HG03108 (cell line): Measurements from ENCODE around the gene SLC22A12.

Experiments
- ATAC-seq: cut with Tn5 transposase; IDR thresholded peaks from one replicate; pipeline ENCODE4 v1.9.1; 2021; ENCODE audit warnings: moderate library complexity; ENCODE audit not compliant: unreplicated experiment

The SLC22A12 gene

GRCh38 chr11:64602466-64603070 is 11.5 kb downstream of the SLC22A12 start:
- no peak for ATAC-seq

DNA sequence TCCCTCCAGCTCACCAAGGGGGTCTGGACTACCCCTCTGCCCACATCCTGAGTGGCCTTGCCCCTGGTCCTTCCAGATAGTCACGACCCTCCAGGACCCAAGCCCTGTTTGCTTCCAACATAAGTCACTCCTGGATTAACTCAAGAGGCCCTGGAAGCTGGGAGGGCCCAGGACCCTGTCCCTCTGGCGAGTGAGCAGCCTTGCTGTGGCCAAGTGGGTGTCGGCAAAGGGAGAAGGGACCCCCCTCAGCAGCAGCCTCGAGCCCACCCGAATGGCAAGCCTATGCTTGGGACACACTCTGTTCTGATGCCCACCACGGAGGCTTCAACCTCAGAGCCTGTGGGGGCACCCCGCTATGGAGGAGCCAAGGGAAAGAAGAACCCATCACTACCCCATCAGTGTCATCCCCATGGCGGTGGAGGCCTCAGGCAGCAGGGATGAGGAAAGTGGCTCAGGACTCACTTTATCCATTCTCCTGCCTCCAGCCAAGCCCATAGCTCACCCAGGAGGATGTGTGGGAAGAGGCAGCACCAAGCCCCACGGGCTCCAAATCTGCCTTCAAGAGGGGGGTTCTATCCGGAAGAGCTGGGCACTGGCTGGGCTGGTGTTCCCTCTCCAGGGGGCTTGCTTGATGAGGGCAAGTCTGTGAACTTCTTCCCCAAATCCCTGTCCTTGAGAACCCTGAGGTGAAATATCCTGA is 12.5 kb downstream of the SLC22A12 start:
- no peak for ATAC-seq

DNA sequence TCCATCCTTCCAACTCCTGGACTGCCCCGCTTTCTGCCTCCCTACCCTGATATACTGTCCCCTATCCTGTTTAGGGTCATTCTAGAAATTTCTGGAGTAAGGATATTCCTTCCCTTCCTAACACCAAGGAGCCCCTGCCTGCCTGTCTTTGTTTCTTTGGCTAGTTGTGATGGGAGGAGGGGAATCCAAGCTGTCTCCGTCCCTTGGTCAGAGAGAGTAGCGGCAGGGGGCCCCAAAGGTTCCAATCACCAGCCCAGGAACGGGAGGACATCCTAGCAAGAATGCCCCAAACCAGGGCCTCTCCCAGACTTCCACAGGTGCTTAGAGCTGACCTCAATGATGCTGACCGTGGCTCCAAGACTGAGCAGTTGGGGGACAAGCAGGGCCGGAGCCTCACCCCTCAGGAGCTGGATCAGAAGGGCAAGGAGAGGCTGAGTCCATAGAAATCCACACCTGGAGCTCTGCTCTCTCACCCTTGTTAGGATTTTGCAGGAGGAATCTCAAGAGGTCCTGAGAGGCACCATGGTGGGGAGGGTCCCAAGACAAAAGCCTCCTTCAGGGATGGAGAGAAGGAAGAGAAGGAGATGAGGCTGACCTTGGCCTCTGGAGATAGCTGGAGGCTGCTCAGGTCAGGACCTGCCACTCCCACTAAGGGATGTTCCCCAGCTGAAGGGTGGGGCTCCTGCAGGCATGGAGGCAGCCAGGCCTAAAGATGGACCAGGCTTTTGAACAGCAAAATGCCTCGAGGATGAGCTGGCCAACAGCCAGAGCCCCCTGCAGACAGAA is 13.6 kb downstream of the SLC22A12 start:
- ATAC-seq, result no peak

GRCh38 chr11:64605244-64605560 is 14.2 kb downstream of the SLC22A12 start:
- ATAC-seq, result no peak

DNA sequence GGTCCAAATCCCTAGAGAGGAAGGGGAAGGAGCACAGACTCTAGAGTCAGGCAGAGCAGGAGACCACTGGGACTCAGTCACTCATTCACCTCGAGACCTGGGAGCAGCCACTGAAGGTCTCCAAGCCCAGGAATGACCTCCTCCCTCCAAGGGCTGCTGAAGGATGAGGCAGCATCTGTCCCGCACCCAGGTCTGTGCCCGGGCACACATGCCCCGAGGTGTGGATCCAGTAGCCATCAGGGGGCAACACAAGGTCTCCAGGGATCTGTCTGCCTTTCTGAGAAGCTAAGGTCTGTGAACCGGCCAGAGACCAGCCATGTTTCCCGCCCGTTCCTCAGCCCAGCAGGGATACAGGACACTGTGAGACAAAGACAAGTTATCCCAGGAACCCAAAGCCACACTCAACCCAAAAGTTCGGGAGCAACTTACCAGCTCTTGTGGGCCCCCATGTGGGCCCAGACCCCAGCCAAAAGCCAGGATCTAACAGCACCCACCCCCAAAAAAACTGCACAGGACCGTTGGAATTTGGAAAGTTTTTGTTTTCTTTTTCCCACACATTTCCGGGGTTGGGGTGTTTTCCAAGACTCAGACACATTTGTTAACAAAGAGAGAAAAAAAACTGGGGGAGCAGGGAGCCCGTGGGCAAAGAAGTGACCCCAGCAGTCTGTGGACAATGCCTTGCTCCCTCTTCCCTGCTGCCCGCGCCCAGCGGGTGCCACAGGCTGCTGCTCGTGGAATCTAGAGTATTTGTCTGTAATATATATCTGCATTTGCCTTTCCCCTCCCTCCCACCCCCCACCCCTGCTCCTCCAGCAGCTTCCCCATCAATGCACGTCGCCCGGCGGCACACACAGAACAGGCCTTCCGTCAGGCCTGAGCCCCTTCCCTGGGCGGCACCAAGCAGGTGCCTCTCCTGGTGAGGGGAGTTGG is 14.9 kb downstream of the SLC22A12 start:
- ATAC-seq, result no peak

- no peak for ATAC-seq
Observed at GRCh38 chr11:64606796-64607380, 15.9 kb downstream of the SLC22A12 start.

DNA sequence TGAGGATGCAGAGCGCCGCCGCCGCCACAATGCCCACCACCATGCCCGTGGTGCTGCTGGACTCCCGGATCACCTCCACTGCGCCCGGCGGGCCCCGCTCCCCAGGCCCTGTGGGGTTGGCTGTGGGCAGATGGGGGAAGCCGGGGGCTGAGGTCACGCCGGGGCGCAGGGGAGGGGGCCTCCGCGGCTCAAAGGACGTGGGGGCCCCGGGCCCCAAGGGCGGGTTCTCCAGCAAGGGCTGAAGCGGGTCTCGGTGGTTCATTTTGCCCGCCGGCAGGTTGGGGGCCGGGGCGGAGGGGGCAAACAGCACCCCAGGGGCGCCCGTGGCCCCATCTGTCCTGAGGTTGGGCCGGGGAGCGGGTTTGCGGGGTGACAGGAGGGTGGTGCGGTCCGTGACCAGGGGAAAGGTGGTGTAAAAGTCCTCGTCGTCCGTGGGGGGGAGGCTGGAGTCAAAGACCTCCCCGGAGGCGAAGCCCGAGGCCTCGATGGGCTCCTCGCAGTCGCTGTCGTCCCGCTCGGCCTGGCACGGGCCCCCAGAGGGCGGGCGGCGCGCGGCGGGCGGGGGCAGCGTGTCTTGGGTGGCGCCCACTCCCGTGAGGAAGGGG is 16.5 kb downstream of the SLC22A12 start:
- ATAC-seq, result no peak

DNA sequence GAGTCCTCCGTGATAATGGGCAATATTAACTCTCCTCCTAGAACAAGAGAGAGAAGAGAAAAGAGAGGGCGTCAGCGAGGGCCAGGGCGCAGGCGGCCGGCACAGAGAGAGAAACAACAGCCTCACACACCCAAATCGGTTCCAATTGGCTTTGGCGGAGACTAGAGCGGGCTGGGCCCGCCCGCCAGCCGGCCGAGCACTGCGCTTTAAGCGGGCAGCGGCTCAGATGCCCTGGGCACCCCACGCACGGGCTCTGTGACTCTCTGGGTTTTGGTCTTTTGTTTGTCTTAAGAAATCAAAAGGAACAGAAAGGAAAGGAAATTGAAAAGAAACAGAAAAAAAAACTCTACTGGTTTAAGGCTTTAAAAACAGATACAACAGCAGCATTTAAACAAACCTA is 17.0 kb downstream of the SLC22A12 start:
- ATAC-seq, result no peak

DNA sequence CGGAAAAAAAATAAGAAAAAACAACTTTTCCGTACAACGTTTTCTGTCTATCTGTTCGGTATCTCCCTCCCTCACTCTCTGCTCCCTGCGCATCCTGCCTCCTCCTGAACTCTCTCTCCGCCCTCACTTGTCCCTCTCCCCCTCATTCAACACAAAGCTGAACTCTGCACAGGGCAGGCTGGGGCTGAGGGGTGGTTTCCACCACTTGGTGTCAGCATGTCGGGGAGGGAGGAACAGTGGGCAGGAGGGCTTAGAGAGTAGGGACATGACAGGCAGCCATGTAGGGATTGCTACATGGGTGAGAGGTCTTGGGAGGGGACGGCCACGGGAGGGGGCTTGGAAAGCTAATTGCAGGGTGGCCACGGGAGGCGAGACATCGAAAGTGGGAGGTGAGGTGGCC is 17.6 kb downstream of the SLC22A12 start:
- ATAC-seq, result no peak

DNA sequence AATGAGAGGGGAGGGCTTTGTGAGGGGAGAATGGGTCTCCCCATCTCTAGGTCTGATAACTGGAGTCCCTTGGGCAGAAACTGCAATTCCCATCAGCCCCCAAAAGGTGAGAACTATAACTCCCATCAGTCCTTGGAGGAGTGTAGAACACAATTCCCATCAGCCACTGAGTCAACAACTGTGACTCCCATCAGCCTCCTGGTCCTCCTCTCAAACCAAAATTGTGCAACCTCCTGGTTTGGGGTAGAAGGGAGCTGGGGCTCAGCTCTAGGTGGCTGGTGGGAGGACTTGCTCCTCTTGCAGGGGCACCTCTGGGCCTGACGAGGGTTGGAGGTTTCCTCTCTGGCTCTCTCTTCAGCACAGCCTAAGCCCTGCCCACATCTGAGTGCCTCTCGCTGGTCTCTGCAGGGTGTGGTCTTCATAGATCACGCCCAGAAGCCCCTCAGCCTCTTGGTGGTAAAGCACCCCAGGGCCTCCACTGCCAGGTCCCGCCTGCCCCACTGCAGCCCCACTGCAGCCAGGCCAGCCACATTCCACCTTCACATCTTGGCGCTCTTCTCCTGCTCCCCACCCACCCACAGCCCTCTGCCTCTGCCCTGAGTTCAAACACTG is 18.5 kb downstream of the SLC22A12 start:
- ATAC-seq, result no peak

DNA sequence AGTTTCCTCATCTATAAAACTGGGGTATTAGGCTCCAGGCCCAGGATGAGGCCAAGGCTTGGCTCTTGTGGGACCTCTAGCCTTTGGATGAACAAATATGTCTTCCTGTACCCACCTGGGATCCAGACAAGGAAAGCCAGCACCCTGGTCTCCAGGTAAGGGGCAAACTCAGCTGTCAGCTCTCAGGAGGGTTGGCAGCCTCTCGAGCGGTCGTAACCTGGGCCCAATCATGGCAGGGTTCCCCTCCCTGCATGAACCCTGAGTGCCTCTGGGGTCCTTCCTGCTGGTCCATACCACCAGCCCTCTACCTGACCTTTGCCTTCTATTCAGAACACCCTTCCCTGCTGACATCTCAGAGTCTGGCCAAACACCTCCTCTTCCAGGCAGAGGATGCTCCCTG is 19.6 kb downstream of the SLC22A12 start:
- ATAC-seq, result no peak

DNA sequence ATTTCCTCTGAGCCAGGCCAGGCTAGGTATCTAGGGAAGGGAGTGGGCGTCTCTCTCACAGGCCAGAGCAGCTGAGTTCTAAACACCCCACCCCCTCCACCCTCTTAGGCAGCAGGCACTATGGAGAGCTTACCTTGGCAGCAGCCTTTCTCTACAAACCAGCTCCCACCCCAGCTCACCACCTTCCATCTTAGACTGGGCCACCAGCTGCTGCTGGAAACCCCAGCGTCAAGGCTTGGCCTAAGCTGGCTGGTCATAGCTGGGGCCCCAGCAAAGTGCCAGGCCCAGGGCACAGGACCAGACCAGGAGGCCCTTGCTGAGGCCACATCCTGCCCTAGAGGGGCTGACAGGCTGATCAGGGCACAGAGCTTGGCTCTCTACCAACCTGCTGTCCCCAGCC is 20.2 kb downstream of the SLC22A12 start:
- no peak for ATAC-seq

DNA sequence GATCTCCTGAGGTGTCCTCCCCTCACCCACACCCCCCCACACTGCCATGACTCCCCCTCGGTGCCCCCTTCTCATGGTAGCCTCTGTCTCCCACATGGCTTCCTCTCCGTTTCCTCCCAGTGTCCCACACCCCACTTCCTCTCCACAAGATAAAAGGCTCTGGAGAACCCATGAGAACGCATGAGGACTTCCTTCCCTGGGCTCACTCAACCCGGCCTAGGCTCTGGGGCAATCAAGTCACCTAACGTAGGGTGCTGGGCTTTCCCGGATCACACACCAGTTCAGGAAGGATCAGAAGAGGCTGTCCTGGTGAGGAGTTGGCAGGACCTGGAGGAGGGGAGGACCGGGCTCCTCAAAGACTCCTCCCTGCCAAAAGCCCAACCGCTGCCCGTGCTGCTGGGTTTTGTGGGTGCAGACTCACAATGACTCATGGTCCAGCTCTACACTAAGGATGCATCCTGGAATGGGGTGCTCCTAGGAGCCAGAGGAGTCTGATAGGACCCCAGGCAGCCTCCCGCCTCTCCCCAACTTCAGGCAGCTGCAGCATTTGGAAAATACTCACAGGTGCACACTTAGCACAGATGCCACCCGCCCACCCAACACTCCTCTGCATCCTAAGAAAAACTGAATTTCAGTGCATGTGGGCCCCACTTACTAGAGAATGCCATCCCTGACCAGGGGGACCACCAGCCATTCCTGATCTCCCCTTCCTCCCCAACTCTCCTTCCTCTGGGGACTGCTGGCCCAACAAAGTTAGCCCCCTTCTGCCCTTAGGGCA is 21.0 kb downstream of the SLC22A12 start:
- ATAC-seq, result no peak

DNA sequence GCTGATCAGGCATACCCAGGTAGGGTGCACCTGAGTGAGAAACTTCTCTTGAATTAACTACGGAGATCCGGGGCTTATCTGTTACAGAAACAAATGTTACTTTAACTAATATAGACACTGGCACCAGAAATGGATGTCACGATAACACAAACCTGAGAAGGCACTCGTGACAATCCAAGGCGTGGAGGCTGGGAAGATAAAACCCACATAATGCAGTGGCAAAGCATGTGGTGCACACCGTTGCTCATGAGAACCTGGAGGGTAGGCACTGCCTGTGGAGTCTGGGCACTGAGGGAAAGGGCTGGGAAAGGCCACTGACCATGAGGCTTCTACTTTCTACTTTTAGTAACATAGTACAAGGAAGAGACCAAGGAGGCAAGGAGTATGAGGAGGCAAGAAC is 22.6 kb downstream of the SLC22A12 start:
- no peak for ATAC-seq

GRCh38 chr11:64614917-64615316 is 23.9 kb downstream of the SLC22A12 start:
- no peak for ATAC-seq

DNA sequence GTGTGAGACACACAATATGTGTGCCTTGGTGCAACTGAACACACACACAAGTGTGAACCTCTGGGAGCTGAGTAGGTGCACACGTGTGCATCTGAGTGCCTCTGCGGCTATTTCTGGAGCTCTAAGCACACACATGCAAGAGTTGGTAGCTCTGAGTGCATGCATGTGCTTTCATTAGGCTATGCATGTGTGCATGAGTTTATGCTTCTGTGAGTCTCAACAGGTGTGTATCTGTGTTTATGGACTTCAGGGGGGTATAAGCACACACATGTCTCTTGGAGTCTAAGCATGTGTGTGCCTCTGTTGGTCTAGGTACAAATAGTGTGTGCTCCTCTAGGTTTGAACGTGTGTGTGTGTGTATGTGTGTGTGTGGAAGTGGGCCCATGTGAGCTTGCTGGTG is 25.8 kb downstream of the SLC22A12 start:
- ATAC-seq, result no peak

GRCh38 chr11:64619196-64619595 is 28.2 kb downstream of the SLC22A12 start:
- ATAC-seq, result no peak

DNA sequence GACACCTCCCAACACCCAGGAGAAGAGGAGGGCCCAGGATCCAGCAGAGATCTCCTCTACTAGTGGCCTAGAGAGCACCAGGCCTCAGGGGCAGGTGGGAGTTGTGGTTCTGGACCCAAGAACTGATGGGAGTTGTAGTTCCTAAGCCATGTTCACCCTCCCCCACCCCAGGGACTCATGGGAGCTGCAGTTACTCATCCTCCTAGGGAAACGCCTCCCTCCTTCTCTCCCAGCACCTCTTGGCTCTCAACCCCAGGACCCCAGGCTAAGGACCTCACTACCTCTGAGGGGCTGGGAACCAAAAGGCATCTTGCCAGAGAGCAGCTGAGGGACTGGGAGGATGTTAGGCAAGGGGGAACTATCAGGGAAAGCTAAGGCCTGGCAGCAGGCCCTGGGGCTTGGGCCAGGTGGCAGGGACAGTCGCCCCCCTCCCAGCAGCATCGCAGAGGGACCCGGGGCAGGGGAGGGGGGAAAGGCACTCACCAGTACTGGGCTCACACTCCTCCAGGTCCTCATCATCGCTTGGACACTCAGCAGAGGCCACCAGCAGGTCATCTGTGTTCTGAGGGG is 28.9 kb downstream of the SLC22A12 start:
- no peak for ATAC-seq

- ATAC-seq, result no peak
Observed at GRCh38 chr11:64620381-64620971, 29.5 kb downstream of the SLC22A12 start.
